Subcutaneous abdominal adipose tissue (tissue), 5 donors: ENCODE measurements around the gene DLG3.

Source experiments
- H3K27ac ChIP-seq: one replicate; pipeline ENCODE4 v1.7.0; 2013; ENCODE audit warnings: low read depth, mild to moderate bottlenecking, inconsistent platforms, low read length, moderate library complexity
- H3K27me3 ChIP-seq, 5 donors: one replicate each; pipeline ENCODE4 v1.7.0; 2013; ENCODE audit warnings: low read length in 5 of 5, inconsistent platforms in 1 of 5; ENCODE audit not compliant: control insufficient read depth in 5 of 5, insufficient read depth in 4 of 5
- H3K36me3 ChIP-seq, 5 donors: one replicate each; pipeline ENCODE4 v1.7.0; 2013; ENCODE audit warnings: low read length in 5 of 5; ENCODE audit not compliant: control insufficient read depth in 5 of 5, insufficient read depth in 5 of 5
- H3K4me1 ChIP-seq, 5 donors: one replicate each; pipeline ENCODE4 v1.7.0; 2013; ENCODE audit warnings: low read length in 5 of 5, mild to moderate bottlenecking in 3 of 5, moderate library complexity in 1 of 5; ENCODE audit not compliant: control insufficient read depth in 5 of 5, insufficient read depth in 5 of 5
- H3K4me3 ChIP-seq, 5 donors: one replicate each; pipeline ENCODE4 v1.7.0; 2013; ENCODE audit warnings: low read length in 5 of 5, low read depth in 1 of 5
- H3K9ac ChIP-seq, 5 donors: one replicate each; pipeline ENCODE4 v1.7.0; 2013; ENCODE audit warnings: low read length in 5 of 5, mild to moderate bottlenecking in 4 of 5, moderate library complexity in 3 of 5
- H3K9me3 ChIP-seq, 5 donors: one replicate each; pipeline ENCODE4 v1.7.0; 2013; ENCODE audit warnings: low read length in 5 of 5; ENCODE audit not compliant: control insufficient read depth in 5 of 5
- donor health status: healthy.
- donor health status: healthy.
- donor health status: healthy.
- donor health status: healthy.
- donor health status: healthy.

Gene DLG3

GRCh38 chrX:70437011-70437410 is 7.6 kb upstream of the DLG3 start:
- peaks cover 0 to 17% (median 6%) of the 10 kb centered on the region in 5 donors for H3K4me1 ChIP-seq
- no peak overlapping the region for H3K27ac ChIP-seq
- no peak overlapping the region for H3K4me3 ChIP-seq
- no peaks in the 10 kb centered on the region for H3K9me3 ChIP-seq
- H3K27me3 ChIP-seq, result peaks cover 11 to 39% (median 32%) of the 10 kb centered on the region in 5 donors
- no peaks in the 10 kb centered on the region for H3K36me3 ChIP-seq
- H3K9ac ChIP-seq, result no peak overlapping the region

- Histone ChIP-seq H3K4me3 (no peak overlapping the region), H3K27ac (no peak overlapping the region), H3K27me3 (peaks cover 11 to 35% (median 29%) of the 10 kb centered on the region in 5 donors), H3K4me1 (peaks cover 0 to 17% (median 6%) of the 10 kb centered on the region in 5 donors), H3K36me3 (no peaks in the 10 kb centered on the region), H3K9me3 (no peaks in the 10 kb centered on the region), H3K9ac (no peak overlapping the region)
Measured at GRCh38 chrX:70437921-70438665, 6.5 kb upstream of the DLG3 start.

- Histone ChIP-seq H3K9me3 (no peaks in the 10 kb centered on the region), H3K27me3 (peaks cover 17 to 40% (median 29%) of the 10 kb centered on the region in 5 donors)
Measured at GRCh38 chrX:70439016-70439415, 5.6 kb upstream of the DLG3 start.

GRCh38 chrX:70442224-70442623 is 2.4 kb upstream of the DLG3 start:
- peaks cover 0 to 4% (median 0%) of the 10 kb centered on the region in 5 donors for H3K4me1 ChIP-seq
- no peaks in the 10 kb centered on the region for H3K9me3 ChIP-seq
- peaks cover 35 to 51% (median 38%) of the 10 kb centered on the region in 5 donors for H3K27me3 ChIP-seq
- H3K27ac ChIP-seq, result no peak overlapping the region
- H3K36me3 ChIP-seq, result no peaks in the 10 kb centered on the region
- no peak overlapping the region for H3K9ac ChIP-seq
- no peak overlapping the region for H3K4me3 ChIP-seq

More at GRCh38 chrX:70439016-70439415, 5.6 kb upstream of the DLG3 start:
- H3K4me1 ChIP-seq, result peaks cover 0 to 10% (median 6%) of the 10 kb centered on the region in 5 donors
- no peak overlapping the region for H3K27ac ChIP-seq
- no peak overlapping the region for H3K9ac ChIP-seq
- no peaks in the 10 kb centered on the region for H3K36me3 ChIP-seq
- no peak overlapping the region for H3K4me3 ChIP-seq

- Histone ChIP-seq H3K4me3 (no peak overlapping the region), H3K9me3 (no peaks in the 10 kb centered on the region), H3K27me3 (peaks cover 26 to 47% (median 44%) of the 10 kb centered on the region in 5 donors), H3K27ac (no peak overlapping the region), H3K4me1 (peaks cover 0 to 4% (median 0%) of the 10 kb centered on the region in 5 donors), H3K36me3 (no peaks in the 10 kb centered on the region), H3K9ac (no peak overlapping the region)
Measured at GRCh38 chrX:70444946-70445656, 466 bp downstream of the DLG3 start.

GRCh38 chrX:70445951-70446350 is 1.3 kb downstream of the DLG3 start:
- H3K9ac ChIP-seq, result no peak overlapping the region

GRCh38 chrX:70446380-70447350 is 2.0 kb downstream of the DLG3 start:
- Histone ChIP-seq H3K9me3 (no peaks in the 10 kb centered on the region), H3K9ac (no peak overlapping the region), H3K27ac (no peak overlapping the region), H3K36me3 (no peaks in the 10 kb centered on the region), H3K27me3 (peaks cover 25 to 48% (median 39%) of the 10 kb centered on the region in 5 donors), H3K4me3 (no peak overlapping the region), H3K4me1 (peaks cover 0 to 4% (median 0%) of the 10 kb centered on the region in 5 donors)

More at GRCh38 chrX:70445951-70446350, 1.3 kb downstream of the DLG3 start:
- H3K4me3 ChIP-seq, result no peak overlapping the region
- peaks cover 0 to 4% (median 0%) of the 10 kb centered on the region in 5 donors for H3K4me1 ChIP-seq
- H3K27me3 ChIP-seq, result peaks cover 26 to 45% (median 43%) of the 10 kb centered on the region in 5 donors
- no peaks in the 10 kb centered on the region for H3K36me3 ChIP-seq
- H3K27ac ChIP-seq, result no peak overlapping the region
- H3K9me3 ChIP-seq, result no peaks in the 10 kb centered on the region

- H3K36me3 ChIP-seq, result no peaks in the 10 kb centered on the region
- no peaks in the 10 kb centered on the region for H3K9me3 ChIP-seq
- H3K9ac ChIP-seq, result no peak overlapping the region
- peaks cover 23 to 54% (median 45%) of the 10 kb centered on the region in 5 donors for H3K27me3 ChIP-seq
- H3K27ac ChIP-seq, result no peak overlapping the region
- H3K4me1 ChIP-seq, result peaks cover 0 to 19% (median 7%) of the 10 kb centered on the region in 5 donors
- H3K4me3 ChIP-seq, result no peak overlapping the region
Measured at GRCh38 chrX:70449457-70449966, 4.9 kb downstream of the DLG3 start.

- Histone ChIP-seq H3K4me3 (peak overlapping the region; percentile 62 to 73 (median 65)), H3K36me3 (no peaks in the 10 kb centered on the region), H3K4me1 (peaks cover 0 to 23% (median 7%) of the 10 kb centered on the region in 5 donors), H3K9me3 (no peaks in the 10 kb centered on the region), H3K27ac (no peak overlapping the region), H3K27me3 (peaks cover 13 to 46% (median 31%) of the 10 kb centered on the region in 5 donors), H3K9ac (peak overlapping the region in 3 of 5 donors; percentile 44 to 64 (median 56))
Measured at GRCh38 chrX:70452143-70452733, 7.6 kb downstream of the DLG3 start.
